Neural crest cell (in vitro differentiated cells): ENCODE results near the gene OAS3. TPM values are rescaled to one million over a fixed set of nuclear protein-coding genes. Genes with fewer than 3 reads are reported as not detected.
"Not testable (repeated sequence)": the region's sequence is repeated elsewhere in the genome, so short reads cannot be mapped to it uniquely, and the experiment has no call there.

ENCODE experiments used
- DNase-seq: peaks from one replicate; pipeline ENCODE4 v3.0.0; 2021; ENCODE audit warnings: low read depth, mixed read lengths, low spot score
- H3K27ac Mint-ChIP-seq: one replicate; pipeline ENCODE4 v1.8.0; 2021; ENCODE audit warnings: mild to moderate bottlenecking, mixed read lengths; ENCODE audit not compliant: unreplicated experiment
- H3K27me3 Mint-ChIP-seq: 2 replicates; pipeline ENCODE4 v1.8.0; 2021; ENCODE audit warnings: low read depth, mild to moderate bottlenecking, mixed read lengths
- H3K36me3 Mint-ChIP-seq: 2 replicates; pipeline ENCODE4 v1.8.0; 2021; ENCODE audit warnings: low read depth, mild to moderate bottlenecking, mixed read lengths
- H3K4me1 Mint-ChIP-seq: 2 replicates; pipeline ENCODE4 v1.8.0; 2021; ENCODE audit warnings: mixed read lengths
- H3K4me3 Mint-ChIP-seq: one replicate; pipeline ENCODE4 v1.8.0; 2021; ENCODE audit warnings: mild to moderate bottlenecking, mixed read lengths
- H3K9me3 Mint-ChIP-seq: 2 replicates; pipeline ENCODE4 v1.8.0; 2021; ENCODE audit warnings: mixed read lengths
- CTCF ChIP-seq: fragments of 200-600 bp; sonication (generic); conservative IDR thresholded peaks from 2 replicates; pipeline ENCODE4 v1.5.0; 2021; ENCODE audit warnings: antibody characterized with exemption, mild to moderate bottlenecking
- total RNA-seq: library from RNA; stranded (reverse); gene quantifications from 2 replicates; pipeline ENCODE4 v1.2.1, GENCODE V29; 2021

The OAS3 gene
- total RNA-seq, 1 donor from 2014 or later, result 0.54 TPM

DNA sequence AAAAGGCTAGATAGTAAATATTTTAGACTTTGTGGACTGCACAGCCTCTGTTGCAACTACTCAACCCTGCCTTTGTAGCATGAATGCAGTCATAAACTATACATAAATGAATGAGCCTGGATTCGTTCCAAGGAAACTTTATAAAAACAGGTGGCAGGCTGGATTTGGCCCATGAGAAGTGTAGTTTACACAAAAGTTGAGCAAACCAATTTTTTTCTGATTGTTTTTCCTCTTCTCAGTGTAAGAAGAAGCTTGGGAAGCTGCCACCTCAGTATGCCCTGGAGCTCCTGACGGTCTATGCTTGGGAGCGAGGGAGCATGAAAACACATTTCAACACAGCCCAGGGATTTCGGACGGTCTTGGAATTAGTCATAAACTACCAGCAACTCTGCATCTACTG is 22.0 kb upstream of the OAS3 start:
- H3K9me3 Mint-ChIP-seq, result peaks cover 23% of the 10 kb centered on the region
- H3K27ac Mint-ChIP-seq, result no peak overlapping the region
- no peaks in the 10 kb centered on the region for H3K4me1 Mint-ChIP-seq
- no peak overlapping the region for H3K4me3 Mint-ChIP-seq
- no peak for TF ChIP-seq CTCF
- DNase-seq, result no peak
- H3K36me3 Mint-ChIP-seq, result peaks cover 13% of the 10 kb centered on the region
- H3K27me3 Mint-ChIP-seq, result peaks cover 41% of the 10 kb centered on the region

GRCh38 chr12:112919121-112919520 is 19.2 kb upstream of the OAS3 start:
- no peak overlapping the region for H3K27ac Mint-ChIP-seq
- peaks cover 6% of the 10 kb centered on the region for H3K9me3 Mint-ChIP-seq
- peaks cover 3% of the 10 kb centered on the region for H3K36me3 Mint-ChIP-seq
- no peak for DNase-seq
- peaks cover 63% of the 10 kb centered on the region for H3K27me3 Mint-ChIP-seq
- H3K4me3 Mint-ChIP-seq, result no peak overlapping the region
- H3K4me1 Mint-ChIP-seq, result no peaks in the 10 kb centered on the region
- TF ChIP-seq CTCF, result no peak

DNA sequence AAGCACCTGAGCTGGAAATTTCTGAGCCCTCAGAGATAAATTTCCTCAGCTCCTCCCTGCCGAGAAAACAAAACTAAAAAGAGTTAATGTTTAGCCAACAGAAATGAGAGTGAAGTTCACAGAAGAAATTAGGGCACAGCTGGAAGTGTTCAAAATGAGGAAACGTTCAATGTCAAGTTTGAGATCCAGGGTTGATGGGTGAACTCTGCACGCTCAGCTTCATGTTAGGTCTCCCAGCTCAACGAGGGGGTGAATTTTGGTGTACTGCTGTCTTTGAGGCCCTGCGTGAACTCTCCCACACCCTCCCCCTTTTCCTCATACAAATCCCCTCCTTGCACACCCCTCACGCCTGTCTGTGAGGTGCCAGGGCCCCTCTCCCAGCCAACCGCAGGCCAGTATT is 13.3 kb upstream of the OAS3 start:
- Mint-ChIP-seq H3K9me3 (peaks cover 4% of the 10 kb centered on the region), H3K36me3 (peaks cover 3% of the 10 kb centered on the region), H3K27me3 (peaks cover 61% of the 10 kb centered on the region), H3K27ac (no peak overlapping the region), H3K4me3 (no peak overlapping the region), H3K4me1 (peaks cover 5% of the 10 kb centered on the region)
- TF ChIP-seq CTCF, result no peak
- no peak for DNase-seq

DNA sequence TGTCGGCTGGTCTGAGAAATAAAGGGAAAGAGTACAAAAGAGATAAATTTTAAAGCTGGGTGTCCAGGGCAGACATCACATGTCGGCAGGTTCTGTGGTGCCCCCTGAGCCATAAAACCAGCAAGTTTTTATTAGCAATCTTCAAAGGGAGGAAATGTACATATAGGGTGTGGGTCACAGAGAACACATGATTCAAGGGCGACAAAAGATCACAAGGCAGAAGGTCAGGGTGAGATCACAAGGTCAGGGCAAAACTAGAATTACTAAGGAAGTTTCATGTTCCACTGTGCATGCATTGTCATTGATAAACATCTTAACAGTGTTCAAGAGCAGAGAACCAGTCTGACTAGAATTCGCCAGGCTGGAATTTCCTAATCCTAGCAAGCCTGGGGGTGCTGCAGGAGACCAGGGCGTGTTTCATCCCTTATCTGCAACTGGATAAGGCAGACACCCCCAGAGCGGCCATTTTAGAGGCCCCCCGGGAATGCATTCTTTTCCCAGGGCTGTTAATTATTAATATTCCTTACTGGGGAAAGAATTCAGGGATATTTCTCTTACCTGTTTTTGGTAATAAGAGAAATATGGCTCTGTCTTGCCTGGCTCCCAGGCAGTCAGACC is 11.7 kb upstream of the OAS3 start:
- not testable (repeated sequence) for H3K4me3 Mint-ChIP-seq, H3K4me1 Mint-ChIP-seq, H3K36me3 Mint-ChIP-seq, H3K9me3 Mint-ChIP-seq, DNase-seq, H3K27ac Mint-ChIP-seq
- peaks cover 47% of the 10 kb centered on the region for H3K27me3 Mint-ChIP-seq

GRCh38 chr12:112927475-112927874 is 10.8 kb upstream of the OAS3 start:
- DNase-seq, result no peak
- Mint-ChIP-seq H3K4me1 (peaks cover 5% of the 10 kb centered on the region), H3K9me3 (peaks cover 4% of the 10 kb centered on the region), H3K4me3 (no peak overlapping the region), H3K27ac (no peak overlapping the region), H3K36me3 (peaks cover 3% of the 10 kb centered on the region), H3K27me3 (peaks cover 43% of the 10 kb centered on the region)
- TF ChIP-seq CTCF, result no peak

DNA sequence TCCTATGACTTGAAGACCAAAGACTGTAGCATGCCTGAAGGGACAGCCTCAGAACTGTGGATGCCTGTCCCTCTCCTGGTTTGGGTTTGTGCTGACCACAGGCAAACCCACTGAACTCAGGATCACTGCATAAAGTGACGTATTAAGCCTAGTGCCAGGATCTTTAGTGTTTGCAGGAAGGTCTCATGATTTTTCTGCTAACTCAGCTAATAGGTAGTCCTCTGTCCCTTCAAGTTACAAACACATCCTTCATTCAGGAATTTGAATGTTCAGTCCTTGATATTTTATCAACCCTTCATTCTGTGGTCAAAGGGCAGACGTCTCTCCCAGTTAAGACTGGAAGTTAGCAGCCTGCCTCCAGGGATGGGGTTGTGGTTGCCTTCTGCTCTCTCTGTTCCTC is 10.3 kb upstream of the OAS3 start:
- Mint-ChIP-seq H3K9me3 (peaks cover 4% of the 10 kb centered on the region), H3K4me3 (no peak overlapping the region), H3K27ac (no peak overlapping the region), H3K27me3 (peaks cover 41% of the 10 kb centered on the region), H3K36me3 (peaks cover 3% of the 10 kb centered on the region), H3K4me1 (peaks cover 5% of the 10 kb centered on the region)
- no peak for TF ChIP-seq CTCF
- no peak for DNase-seq
